Stimulated activated CD8-positive, alpha-beta memory T cell treated with anti-CD3 and anti-CD28 coated beads, Interleukin-7, amount 100 ng/mL, for 1 hour (primary cell): ENCODE results near the gene FZD1.

Experiments used
- DNase-seq, 2 donors: peaks; one replicate each; pipeline ENCODE4 v3.0.0-alpha.2; 2020; ENCODE audit warnings: low read depth in 2 of 2

FZD1 gene

GRCh38 chr7:91264924-91265681, 870 bp downstream of the FZD1 start:
- DNase-seq, result no peak

- no peak for DNase-seq
Measured at GRCh38 chr7:91265693-91266066, 1.4 kb downstream of the FZD1 start.

- DNase-seq, result no peak
Measured at GRCh38 chr7:91266067-91266688, 1.9 kb downstream of the FZD1 start.

GRCh38 chr7:91266689-91267090, 2.5 kb downstream of the FZD1 start:
- DNase-seq, result no peak

GRCh38 chr7:91267171-91267955, 3.1 kb downstream of the FZD1 start:
- no peak for DNase-seq

- no peak for DNase-seq
Measured at GRCh38 chr7:91270372-91270771, 6.1 kb downstream of the FZD1 start.

GRCh38 chr7:91276909-91277308, 12.7 kb downstream of the FZD1 start:
- no peak for DNase-seq

- no peak for DNase-seq
Measured at GRCh38 chr7:91280185-91280584, 16.0 kb downstream of the FZD1 start.

GRCh38 chr7:91280604-91281003, 16.4 kb downstream of the FZD1 start:
- no peak for DNase-seq

- no peak for DNase-seq
Measured at GRCh38 chr7:91285696-91286355, 21.6 kb downstream of the FZD1 start.

GRCh38 chr7:91286432-91286831, 22.2 kb downstream of the FZD1 start:
- DNase-seq, result no peak

GRCh38 chr7:91287371-91288084, 23.3 kb downstream of the FZD1 start:
- DNase-seq, result no peak

- no peak for DNase-seq
Measured at GRCh38 chr7:91288208-91288824, 24.1 kb downstream of the FZD1 start.

GRCh38 chr7:91289633-91290254, 25.5 kb downstream of the FZD1 start:
- no peak for DNase-seq

GRCh38 chr7:91291302-91291701, 27.1 kb downstream of the FZD1 start:
- DNase-seq, result no peak

GRCh38 chr7:91291902-91292301, 27.7 kb downstream of the FZD1 start:
- DNase-seq, result no peak

- no peak for DNase-seq
Measured at GRCh38 chr7:91292506-91292905, 28.3 kb downstream of the FZD1 start.

GRCh38 chr7:91293136-91293535, 28.9 kb downstream of the FZD1 start:
- no peak for DNase-seq

GRCh38 chr7:91293840-91294239, 29.6 kb downstream of the FZD1 start:
- no peak for DNase-seq

- DNase-seq, result no peak
Measured at GRCh38 chr7:91294639-91295220, 30.5 kb downstream of the FZD1 start.
